AG10803 (cell line): Measurements from ENCODE around the gene EMP1.
"Not testable (repeated sequence)": the region's sequence is repeated elsewhere in the genome, so short reads cannot be mapped to it uniquely, and the experiment has no call there.

ENCODE experiments used
- DNase-seq: peaks from one replicate; pipeline ENCODE4 v3.0.0; 2010; ENCODE audit warnings: low read depth
- H3K4me3 ChIP-seq: 2 replicates; pipeline ENCODE4 v1.5.1; 2011; ENCODE audit warnings: mild to moderate bottlenecking, low read length, control low read depth
- TF ChIP-seq, protein P1 (sequence below): conservative IDR thresholded peaks from 2 replicates; pipeline ENCODE4 v1.5.1; 2011; ENCODE audit warnings: mild to moderate bottlenecking, low read length, control low read depth, inconsistent platforms

The EMP1 gene

DNA sequence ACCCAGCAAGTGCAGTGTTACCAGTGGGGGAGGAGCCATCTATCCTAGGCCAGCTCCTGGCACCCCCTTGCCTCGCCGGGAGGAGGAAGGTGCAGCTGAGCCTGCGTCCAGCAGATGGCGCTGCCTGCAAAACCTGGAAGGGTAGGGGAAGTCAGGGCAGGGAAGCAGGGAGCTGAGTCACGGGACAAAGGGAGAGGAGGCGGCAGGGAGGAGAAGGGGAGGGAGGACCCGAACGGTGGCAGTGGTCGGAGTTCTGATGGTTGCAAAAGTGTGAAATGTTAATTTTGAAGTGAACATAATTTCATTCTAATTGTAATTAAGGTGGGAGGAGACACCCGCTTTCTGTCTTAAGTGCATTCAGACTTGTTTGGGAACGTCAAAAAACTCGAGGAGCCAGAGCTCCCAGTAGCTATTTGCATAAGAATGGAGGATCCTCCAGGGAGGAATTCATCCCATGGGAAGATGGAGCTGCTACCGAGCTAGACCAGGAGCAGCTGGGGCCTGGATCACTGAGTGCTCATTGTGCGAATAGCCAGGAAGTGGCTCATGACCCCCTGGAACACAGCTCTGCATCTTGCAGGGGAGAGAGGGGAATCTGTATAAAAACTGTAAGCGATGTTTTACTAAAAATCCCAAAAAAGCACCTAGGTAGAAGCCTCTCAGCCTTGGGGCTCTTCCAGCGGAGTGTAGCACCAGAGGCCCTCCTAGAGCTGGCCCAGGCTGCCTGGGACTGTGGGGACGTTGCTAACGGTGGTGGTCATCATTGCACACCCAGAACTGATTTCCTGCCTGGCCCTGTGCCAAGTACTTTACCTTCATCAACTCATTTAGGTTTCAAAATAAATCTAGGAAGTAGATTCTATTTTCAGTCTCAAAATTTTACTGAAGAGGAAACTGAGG lies 59.5 kb downstream of the EMP1 start:
- peak overlapping the region; percentile 50 for H3K4me3 ChIP-seq
- DNase-seq = peak; percentile 89
- TF ChIP-seq, protein P1, sequence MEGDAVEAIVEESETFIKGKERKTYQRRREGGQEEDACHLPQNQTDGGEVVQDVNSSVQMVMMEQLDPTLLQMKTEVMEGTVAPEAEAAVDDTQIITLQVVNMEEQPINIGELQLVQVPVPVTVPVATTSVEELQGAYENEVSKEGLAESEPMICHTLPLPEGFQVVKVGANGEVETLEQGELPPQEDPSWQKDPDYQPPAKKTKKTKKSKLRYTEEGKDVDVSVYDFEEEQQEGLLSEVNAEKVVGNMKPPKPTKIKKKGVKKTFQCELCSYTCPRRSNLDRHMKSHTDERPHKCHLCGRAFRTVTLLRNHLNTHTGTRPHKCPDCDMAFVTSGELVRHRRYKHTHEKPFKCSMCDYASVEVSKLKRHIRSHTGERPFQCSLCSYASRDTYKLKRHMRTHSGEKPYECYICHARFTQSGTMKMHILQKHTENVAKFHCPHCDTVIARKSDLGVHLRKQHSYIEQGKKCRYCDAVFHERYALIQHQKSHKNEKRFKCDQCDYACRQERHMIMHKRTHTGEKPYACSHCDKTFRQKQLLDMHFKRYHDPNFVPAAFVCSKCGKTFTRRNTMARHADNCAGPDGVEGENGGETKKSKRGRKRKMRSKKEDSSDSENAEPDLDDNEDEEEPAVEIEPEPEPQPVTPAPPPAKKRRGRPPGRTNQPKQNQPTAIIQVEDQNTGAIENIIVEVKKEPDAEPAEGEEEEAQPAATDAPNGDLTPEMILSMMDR = peak; percentile 98

GRCh38 chr12:13256692-13257045 lies 60.1 kb downstream of the EMP1 start:
- DNase-seq = no peak
- TF ChIP-seq, protein P1 = no peak
- H3K4me3 ChIP-seq = no peak overlapping the region

DNA sequence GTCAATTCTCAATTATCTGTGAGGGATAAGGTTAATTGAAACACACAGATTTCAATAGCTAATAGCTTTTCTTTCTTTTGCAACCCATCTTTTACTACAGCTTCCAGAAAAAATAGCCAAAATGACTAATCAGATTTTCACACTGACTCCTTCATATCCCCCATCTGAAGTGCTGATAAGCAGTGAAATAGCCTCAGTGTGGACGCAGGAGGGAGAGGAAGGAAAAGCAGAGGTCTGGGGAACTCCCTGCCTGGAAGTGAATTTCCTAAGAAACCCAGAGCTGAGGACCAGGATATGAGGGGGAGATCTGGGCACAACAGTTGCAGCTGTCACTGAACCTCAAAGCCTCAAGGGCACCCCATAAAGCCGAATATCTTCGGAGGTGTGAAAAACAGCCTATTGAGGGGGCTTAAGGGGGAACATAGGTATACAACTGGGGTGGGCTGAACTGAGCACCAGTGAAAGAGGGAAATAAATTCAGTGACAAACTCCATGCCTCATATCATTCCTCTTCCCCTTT lies 60.9 kb downstream of the EMP1 start:
- no peak for DNase-seq
- no peak overlapping the region for H3K4me3 ChIP-seq
- TF ChIP-seq, protein P1 = no peak

DNA sequence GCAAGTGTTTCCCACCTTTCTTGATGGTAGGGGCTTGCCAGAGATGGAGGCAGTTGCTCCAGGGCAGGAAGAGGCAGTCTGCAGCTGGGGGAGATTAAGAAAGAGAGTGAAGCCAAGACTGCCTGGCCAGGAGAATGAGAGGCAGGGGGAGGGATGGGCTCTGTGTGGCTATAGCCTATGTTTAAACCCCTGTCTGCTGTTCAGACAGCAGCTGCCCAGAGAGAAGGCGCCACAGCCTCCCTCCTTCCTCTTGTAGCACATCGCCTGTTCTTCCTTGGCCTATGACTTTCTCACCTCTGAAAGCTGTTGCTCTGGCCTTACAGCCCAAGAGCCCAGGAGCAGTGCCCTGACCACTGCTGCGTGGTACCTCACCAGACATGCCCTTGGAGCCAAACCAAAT lies 61.7 kb downstream of the EMP1 start:
- TF ChIP-seq, protein P1 = no peak
- DNase-seq = no peak
- H3K4me3 ChIP-seq = no peak overlapping the region

DNA sequence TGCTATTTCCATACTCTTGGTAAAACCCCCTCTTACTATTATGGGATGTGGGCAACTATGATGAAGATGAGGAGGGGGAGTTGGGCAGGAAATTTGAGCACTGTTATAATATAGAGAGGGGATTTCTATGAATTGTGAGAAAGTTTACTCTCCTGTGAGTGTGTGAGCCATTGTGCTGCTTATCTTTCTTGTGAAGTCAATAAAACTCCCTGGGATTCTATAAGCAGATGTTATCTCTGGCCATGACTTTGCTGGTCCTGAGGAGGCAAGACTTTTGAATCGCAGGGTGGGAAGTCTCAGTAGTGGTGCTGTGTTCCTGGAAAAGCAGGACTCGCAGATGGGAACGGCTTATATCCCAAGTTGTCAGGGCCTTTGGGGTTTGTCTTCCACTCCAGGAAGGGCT lies 62.2 kb downstream of the EMP1 start:
- DNase-seq = no peak
- TF ChIP-seq, protein P1 = no peak
- H3K4me3 ChIP-seq = no peak overlapping the region

GRCh38 chr12:13259625-13260024 lies 63.1 kb downstream of the EMP1 start:
- H3K4me3 ChIP-seq, DNase-seq: not testable (repeated sequence)

- not testable (repeated sequence) for DNase-seq, H3K4me3 ChIP-seq
Measured at GRCh38 chr12:13267826-13268225, 71.3 kb downstream of the EMP1 start.

DNA sequence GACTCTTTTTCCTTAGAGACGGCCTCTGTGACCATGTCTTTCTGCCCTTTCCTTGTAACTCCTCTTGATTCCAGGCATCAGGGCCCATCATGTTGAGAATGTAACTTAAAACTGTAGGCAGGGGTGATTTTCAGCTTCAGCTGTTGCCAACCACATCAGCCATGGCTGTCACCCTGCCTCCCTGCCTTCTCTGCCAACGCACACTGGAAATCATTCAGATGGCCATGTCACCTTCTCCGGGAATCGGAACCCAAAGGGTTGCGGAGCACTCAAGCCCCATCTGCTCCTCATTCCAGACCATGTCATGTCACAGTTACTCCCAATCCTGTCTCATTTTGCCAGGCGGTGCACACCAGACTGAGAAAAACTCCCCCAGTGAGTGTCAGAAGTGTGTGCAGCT lies 72.1 kb downstream of the EMP1 start:
- no peak for DNase-seq
- H3K4me3 ChIP-seq = no peak overlapping the region
- TF ChIP-seq, protein P1 = no peak
